Measurements from ENCODE around the gene SLC39A1. TPM values are rescaled to one million over a fixed set of nuclear protein-coding genes. Genes with fewer than 3 reads are reported as not detected.

Gene SLC39A1
- total RNA-seq, 2 experiments from 2014 or later, result 29.6 to 31.1 TPM

DNA sequence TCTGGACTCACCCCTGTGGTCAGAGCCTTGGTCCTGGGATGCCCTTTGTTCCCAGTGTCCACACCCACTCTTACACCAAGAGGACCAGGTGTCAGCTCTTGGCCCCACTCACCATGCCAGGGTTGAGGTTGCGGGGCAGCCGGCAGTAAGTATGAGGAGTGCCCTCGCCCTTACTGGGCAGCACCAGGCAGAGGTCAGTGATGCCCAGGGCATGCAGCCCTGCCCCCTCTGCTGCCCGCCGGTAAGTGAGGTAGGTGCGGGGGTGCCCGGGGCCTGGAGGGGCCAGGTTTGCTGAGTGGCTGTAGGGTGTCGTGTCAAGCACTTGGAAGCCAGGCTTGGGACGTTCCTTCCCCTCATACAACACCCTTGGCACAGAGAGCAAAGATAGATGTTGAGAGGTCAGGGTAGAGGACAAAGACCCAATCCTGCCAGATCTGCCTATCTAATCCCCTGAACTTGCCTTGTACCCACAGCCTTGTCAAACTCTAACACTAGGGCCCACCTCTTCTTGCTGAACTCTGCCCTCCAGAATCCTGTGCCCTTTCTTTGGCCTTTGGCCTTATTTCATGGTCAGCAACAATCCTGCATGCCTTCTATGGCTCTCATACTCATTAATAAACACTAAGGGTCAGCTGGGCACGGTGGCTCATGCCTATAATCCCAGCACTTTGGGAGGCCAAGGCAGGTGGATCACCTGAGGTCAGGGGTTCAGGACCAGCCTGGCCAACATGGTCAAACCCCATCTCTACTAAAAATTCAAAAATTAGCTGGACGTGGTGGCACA is 20.4 kb downstream of the SLC39A1 start:
- Mint-ChIP-seq H3K27ac (peak overlapping the region; percentile 69), H3K4me1 (peaks cover 22% of the 10 kb centered on the region), H3K9me3 (no peaks in the 10 kb centered on the region), H3K4me3 (no peak overlapping the region), H3K27me3 (no peaks in the 10 kb centered on the region), H3K36me3 (peaks cover 22% of the 10 kb centered on the region)
- POLR2A ChIA-PET, result interaction anchor here (0.6 to 5.5 kb wide), 6 partner anchors 13 to 34 kb away, joined by 3 to 101 read pairs (median 38); partner anchors contain the start of genes CREB3L4, CRTC2, GATAD2B and JTB
- ATAC-seq (ENCODE audit: low read depth) (no peak), DNase-seq (no peak)

DNA sequence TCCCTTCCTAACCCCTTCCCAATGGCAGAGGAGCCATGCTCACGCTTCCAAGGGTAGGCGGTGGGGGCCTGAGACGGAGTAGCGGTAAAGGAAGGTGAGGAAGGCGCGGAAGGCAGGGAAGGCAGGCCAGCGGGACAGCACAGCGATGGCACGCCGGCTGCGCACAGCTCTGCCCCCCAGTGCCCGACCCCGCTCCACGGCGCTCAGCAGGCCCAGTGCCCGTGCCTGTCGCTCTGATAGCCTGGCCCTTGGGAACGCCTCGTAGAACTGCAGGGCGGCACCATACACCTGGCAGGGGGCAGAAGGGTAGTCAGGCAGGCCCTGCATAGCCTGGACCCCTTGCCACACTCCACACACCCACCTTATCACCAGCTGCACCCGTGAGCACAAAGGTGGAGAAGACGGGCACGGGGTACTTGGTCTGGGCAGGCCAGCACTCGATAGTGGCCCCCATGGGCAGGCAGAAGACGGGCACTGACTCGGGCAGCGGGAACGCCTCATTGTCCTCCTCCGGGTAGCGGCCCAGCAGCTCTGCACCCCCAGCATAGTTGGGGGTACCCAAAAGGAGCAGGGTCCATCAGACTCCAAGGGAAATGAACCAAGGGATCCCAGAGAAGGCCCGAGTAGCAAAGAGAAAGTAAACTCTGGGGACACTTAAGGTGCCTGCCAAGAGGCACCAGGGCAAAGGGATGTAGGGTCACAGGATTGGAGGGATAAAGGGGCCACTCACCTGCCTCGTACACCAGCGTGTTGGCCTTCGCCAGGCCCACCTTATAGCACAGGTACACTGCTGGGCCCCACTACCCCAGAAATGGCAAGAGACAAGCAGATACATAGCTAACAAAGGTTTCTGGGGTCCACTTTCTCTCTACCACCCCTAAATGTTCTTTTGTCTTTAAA is 21.3 kb downstream of the SLC39A1 start:
- Mint-ChIP-seq H3K4me3 (no peak overlapping the region), H3K9me3 (no peaks in the 10 kb centered on the region), H3K4me1 (peaks cover 17% of the 10 kb centered on the region), H3K36me3 (peaks cover 24% of the 10 kb centered on the region), H3K27ac (no peak overlapping the region), H3K27me3 (no peaks in the 10 kb centered on the region)
- DNase-seq, result no peak
- POLR2A ChIA-PET, result interaction anchor here (0.6 to 1.4 kb wide), 3 partner anchors 12 to 22 kb away, joined by 3 read pairs; no protein-coding TSS in a partner anchor
- no peak for ATAC-seq (ENCODE audit: low read depth)

DNA sequence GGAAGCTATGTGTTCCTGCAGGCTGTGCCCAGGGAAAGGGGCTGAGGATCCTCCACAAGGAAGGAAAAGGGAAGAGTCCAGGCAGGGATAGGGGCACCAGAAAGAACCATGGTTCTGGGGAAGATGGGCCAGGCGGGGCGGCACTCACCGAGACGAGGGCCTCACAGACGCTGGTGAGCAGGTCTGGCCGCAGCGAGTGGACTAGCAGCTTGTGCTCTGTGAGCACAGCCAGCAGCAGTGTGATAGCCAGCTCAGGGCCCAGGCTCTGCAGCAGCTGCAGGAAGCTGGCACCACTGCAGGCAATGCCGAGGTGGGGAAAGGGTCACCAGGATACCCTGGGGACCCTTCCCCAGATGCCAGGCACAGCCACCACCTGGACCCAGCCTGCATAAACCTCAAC is 22.6 kb downstream of the SLC39A1 start:
- Mint-ChIP-seq H3K27me3 (no peaks in the 10 kb centered on the region), H3K4me1 (peaks cover 20% of the 10 kb centered on the region), H3K9me3 (no peaks in the 10 kb centered on the region), H3K36me3 (peaks cover 31% of the 10 kb centered on the region), H3K4me3 (no peak overlapping the region), H3K27ac (no peak overlapping the region)
- ATAC-seq (ENCODE audit: low read depth) (no peak), DNase-seq (no peak)
- POLR2A ChIA-PET, result interaction anchor here (0.5 to 2.8 kb wide), 7 partner anchors 9 to 49 kb away, joined by 3 to 13 read pairs (median 3); no protein-coding TSS in a partner anchor

DNA sequence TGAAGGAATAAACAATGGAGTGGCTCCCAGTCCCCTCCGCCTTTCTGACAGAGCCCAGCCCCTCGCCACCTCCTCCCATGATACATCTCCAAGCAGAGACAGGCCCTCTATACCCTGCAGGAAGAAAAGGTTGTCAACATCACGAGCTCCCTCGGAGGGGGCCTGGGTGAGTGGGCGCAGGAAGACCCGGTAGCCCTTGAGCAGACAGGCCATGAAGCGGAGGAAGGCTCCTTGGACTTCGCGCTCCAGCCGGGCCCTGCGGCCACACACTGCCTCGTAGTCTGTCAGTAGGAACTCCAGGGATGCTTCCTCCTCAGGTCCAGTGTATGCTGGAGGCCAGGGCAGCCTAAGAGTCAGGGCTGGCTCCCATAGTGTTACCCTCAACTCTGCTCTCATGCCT is 23.9 kb downstream of the SLC39A1 start:
- Mint-ChIP-seq H3K27ac (no peak overlapping the region), H3K4me1 (peaks cover 15% of the 10 kb centered on the region)
- no peak for ATAC-seq (ENCODE audit: low read depth)

DNA sequence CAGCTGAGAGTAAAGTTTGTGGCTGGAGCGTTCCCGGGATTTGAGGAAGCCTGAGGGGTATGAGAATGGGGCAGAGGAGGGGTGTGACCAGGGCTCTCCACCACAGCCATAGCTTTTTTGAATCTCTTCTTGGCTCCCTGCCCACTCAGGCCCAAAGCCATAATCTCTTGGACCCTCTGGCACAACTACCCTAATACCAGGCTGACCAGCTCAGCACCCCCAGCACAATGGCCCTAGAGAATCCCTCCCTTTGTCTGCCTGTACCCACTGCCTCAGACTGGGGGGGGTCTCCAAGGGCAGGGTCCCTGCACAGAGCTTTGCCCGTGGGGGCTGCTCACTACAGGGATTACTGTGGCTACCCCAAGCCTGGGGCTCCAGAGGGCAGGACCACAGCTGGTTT is 24.3 kb downstream of the SLC39A1 start:
- Mint-ChIP-seq H3K9me3 (no peaks in the 10 kb centered on the region), H3K27ac (no peak overlapping the region), H3K4me3 (no peak overlapping the region), H3K36me3 (peaks cover 36% of the 10 kb centered on the region), H3K27me3 (no peaks in the 10 kb centered on the region), H3K4me1 (peaks cover 12% of the 10 kb centered on the region)
- no peak for DNase-seq
- POLR2A ChIA-PET, result interaction anchor here (0.9 to 2.8 kb wide), 2 partner anchors 10 to 17 kb away, joined by 3 to 13 read pairs; no protein-coding TSS in a partner anchor
- no peak for ATAC-seq (ENCODE audit: low read depth)

More for the DNA sequence above, 23.9 kb downstream of the SLC39A1 start:
- H3K9me3 Mint-ChIP-seq, result no peaks in the 10 kb centered on the region
- H3K4me3 Mint-ChIP-seq, result no peak overlapping the region
- no peak for DNase-seq
- POLR2A ChIA-PET, result interaction anchor here (0.9 to 2.8 kb wide), 3 partner anchors 11 to 17 kb away, joined by 3 to 13 read pairs (median 3); no protein-coding TSS in a partner anchor
- peaks cover 34% of the 10 kb centered on the region for H3K36me3 Mint-ChIP-seq
- H3K27me3 Mint-ChIP-seq, result no peaks in the 10 kb centered on the region

DNA sequence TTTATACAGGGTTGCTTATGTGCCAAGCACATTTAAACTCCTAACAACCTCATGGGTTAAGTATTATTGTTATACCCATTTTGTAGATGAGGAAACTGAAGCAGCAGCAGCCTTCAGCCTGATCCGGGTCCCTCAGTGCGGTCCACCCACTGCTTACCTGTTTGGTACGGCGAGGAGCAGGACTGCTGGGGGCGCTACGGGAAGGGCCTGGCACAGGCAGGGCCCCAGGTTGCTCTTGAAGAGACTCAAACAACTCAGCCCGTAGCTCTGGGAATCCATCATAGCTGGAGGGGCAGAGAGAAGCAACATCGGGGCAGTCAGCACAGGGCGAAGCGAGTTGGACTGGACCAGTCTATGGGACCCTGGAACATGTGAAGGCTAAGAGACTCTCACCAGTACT is 26.0 kb downstream of the SLC39A1 start:
- H3K9me3 Mint-ChIP-seq, result no peaks in the 10 kb centered on the region
- H3K4me1 Mint-ChIP-seq, result peaks cover 4% of the 10 kb centered on the region
- no peak for DNase-seq
- no peak overlapping the region for H3K4me3 Mint-ChIP-seq
- POLR2A ChIA-PET, result interaction anchor here (0.8 to 1.3 kb wide), 2 partner anchors 7 to 9 kb away, joined by 3 read pairs; partner anchors contain the start of gene DENND4B
- H3K27me3 Mint-ChIP-seq, result no peaks in the 10 kb centered on the region
- ATAC-seq (ENCODE audit: low read depth), result no peak
- H3K27ac Mint-ChIP-seq, result no peak overlapping the region
- H3K36me3 Mint-ChIP-seq, result peaks cover 36% of the 10 kb centered on the region

DNA sequence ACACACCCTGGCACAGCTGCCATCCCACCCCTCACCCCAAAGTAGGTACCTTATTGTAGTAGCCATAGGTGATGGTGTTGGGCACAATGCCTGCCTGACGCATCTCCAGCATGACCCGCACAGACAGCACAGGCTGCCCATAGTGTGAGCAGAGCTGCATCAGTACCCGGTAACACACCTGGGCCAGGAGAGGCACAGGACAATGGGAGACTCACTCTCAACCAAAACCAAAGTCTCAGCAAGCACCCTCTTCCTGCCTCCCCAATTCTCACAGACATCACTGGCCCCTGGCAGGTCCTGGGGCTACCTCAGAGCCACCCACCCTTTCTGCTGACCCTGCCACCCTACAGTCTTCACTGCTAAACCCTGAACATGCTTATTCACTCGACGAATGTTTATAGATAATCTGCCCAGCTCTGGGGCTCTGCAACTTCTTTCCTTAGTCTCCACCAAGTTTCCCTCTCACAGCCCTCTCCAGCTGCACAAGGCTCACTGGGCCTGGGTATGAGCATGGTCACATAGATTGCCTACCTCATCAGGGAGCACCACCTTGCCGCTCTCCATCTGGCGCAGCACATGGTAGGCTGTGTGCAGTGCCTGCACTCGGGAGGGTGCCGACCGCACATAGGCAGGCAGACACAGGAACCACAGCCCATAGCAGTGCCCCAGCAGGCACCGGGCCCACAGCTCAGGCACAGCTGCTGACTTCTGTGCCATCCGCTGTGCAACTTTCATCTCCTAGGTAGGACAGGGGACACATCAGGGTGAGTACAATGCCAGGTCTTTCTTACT is 27.1 kb downstream of the SLC39A1 start:
- no peaks in the 10 kb centered on the region for H3K9me3 Mint-ChIP-seq
- peaks cover 34% of the 10 kb centered on the region for H3K36me3 Mint-ChIP-seq
- ATAC-seq (ENCODE audit: low read depth), result no peak
- no peak overlapping the region for H3K27ac Mint-ChIP-seq
- POLR2A ChIA-PET, result interaction anchor here (1.3 to 1.9 kb wide), 2 partner anchors 9 to 13 kb away, joined by 3 to 8 read pairs; no protein-coding TSS in a partner anchor
- no peaks in the 10 kb centered on the region for H3K27me3 Mint-ChIP-seq
- peak; percentile 21 for DNase-seq
- H3K4me3 Mint-ChIP-seq, result no peak overlapping the region
- peaks cover 3% of the 10 kb centered on the region for H3K4me1 Mint-ChIP-seq

DNA sequence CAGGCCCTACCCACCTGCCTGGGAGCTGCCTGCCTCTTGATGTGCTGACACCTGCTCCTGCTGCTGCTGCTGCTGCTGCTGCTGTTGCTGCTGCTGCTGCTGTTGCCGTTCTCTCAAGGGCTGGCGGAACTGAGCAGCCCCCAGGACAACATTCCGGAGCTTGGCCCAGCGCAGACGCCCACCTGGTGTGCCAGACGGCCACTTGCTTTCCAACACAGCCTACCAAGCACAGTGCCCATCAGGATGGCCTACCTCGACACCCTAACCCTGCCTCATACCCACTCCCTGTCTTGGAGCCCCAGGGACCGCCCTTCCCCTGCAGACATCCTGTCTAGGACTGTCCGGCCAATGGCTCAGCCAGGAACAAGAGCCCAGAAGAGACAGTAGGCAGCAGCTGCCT is 28.6 kb downstream of the SLC39A1 start:
- no peak overlapping the region for H3K4me3 Mint-ChIP-seq
- peaks cover 3% of the 10 kb centered on the region for H3K4me1 Mint-ChIP-seq
- DNase-seq, result peak; percentile 18
- POLR2A ChIA-PET, result interaction anchor here (1.1 to 1.9 kb wide), 3 partner anchors 10 to 43 kb away, joined by 3 to 8 read pairs (median 8); partner anchors contain the start of gene JTB
- H3K9me3 Mint-ChIP-seq, result no peaks in the 10 kb centered on the region
- no peak overlapping the region for H3K27ac Mint-ChIP-seq
- no peak for ATAC-seq (ENCODE audit: low read depth)
- peaks cover 29% of the 10 kb centered on the region for H3K36me3 Mint-ChIP-seq
- no peaks in the 10 kb centered on the region for H3K27me3 Mint-ChIP-seq

DNA sequence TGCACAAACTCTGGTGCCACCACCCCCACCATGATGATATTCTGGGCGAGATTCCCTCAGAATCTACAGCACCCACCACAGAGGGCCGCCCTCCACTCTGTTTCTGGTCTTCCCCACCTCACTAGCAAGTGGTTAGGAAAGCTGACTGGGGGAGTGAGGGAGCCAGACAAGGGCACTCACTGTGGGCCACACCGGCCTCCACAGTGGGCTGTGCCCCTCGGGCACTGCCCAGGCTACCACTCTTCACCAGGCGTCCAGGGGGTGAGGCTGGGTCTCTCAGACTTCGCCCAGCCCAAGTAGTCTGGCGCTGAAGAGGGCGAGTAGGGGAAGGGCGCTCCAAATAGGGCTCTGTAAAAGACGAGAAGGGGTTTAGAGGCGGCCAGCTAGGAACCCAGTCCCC is 29.4 kb downstream of the SLC39A1 start:
- Mint-ChIP-seq H3K36me3 (peaks cover 29% of the 10 kb centered on the region), H3K27ac (no peak overlapping the region)
- POLR2A ChIA-PET, result interaction anchor here (1.1 to 1.9 kb wide), 3 partner anchors 10 to 44 kb away, joined by 3 to 8 read pairs (median 8); partner anchors contain the start of gene JTB

DNA sequence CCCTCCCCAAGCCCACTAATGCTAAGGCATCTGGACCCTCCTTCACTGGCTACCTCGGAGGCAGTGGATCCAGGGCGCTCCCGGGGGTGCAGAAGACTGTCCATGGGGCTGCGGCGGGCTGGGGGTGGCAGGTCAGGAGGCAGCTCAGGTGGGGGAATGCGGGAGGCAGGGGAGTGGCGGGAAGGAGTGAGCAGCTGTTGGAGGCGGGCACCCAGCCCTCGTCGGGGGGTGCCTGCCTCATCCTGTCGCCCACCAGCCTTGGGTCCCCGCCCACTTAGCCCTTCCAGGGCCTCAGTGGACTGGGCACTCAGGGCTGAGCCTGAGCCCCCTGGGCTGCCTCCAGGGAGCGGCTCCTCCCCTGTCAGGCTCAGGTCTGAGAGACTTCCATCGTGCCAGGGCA is 29.9 kb downstream of the SLC39A1 start:
- Mint-ChIP-seq H3K4me1 (peaks cover 10% of the 10 kb centered on the region), H3K27ac (no peak overlapping the region), H3K9me3 (no peaks in the 10 kb centered on the region), H3K4me3 (no peak overlapping the region), H3K36me3 (peaks cover 26% of the 10 kb centered on the region), H3K27me3 (no peaks in the 10 kb centered on the region)
- no peak for ATAC-seq (ENCODE audit: low read depth)
- peak; percentile 27 for DNase-seq
- POLR2A ChIA-PET, result interaction anchor here (1.5 kb wide), 1 partner anchor 12 kb away, joined by 8 read pairs; no protein-coding TSS in a partner anchor

More for the DNA sequence above, 29.4 kb downstream of the SLC39A1 start:
- no peaks in the 10 kb centered on the region for H3K9me3 Mint-ChIP-seq
- H3K27me3 Mint-ChIP-seq, result no peaks in the 10 kb centered on the region
- ATAC-seq (ENCODE audit: low read depth) (no peak), DNase-seq (peak; percentile 22)
- H3K4me3 Mint-ChIP-seq, result no peak overlapping the region
- peaks cover 6% of the 10 kb centered on the region for H3K4me1 Mint-ChIP-seq

DNA sequence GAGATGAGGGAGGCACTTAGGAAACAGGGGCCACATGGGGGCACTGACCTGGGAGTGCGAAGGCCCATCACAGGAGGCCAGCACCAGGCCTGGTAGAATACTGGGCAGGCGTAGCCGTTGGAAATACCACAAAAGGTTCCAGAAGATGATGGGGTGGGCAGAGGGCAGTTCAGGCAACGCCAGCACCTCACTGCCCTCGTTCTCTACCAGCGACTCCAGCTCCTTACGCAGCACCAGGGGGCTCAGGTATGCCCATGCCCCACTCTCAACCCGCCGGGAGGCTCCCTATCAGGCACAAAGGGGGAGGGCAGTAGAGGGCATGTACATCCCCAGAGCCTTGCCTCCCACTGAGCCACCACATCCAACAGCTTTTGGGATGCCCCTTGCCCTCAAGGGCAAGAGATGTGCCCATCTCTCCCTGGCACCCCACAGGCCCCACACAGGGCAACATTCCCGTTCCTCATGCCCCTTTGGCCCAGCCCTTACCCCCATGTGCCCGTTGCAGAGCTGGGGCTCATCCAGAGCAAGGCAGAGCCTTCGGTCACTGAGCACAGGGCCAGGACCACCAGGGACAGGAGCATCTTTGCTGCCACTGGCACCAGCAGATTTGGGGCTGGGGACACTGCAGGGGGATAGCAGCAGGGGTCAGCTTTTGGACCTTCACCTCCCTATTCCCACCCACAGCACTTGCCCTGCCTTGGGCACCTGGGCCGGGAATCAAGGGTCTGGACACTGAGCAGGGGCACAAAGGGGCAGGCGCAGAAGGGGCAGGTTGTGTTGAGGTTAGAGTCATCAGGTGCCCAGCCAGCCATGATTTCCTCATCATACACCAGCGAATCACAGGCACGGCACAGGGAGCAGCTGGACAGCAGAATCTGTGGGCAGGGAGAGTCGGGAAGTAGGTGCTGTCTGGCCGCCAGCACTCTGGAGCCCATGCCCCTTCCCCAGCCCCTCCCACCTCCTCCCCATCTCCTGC is 30.9 kb downstream of the SLC39A1 start:
- POLR2A ChIA-PET, result no interaction called here
- H3K4me3 Mint-ChIP-seq, result no peak overlapping the region
- H3K9me3 Mint-ChIP-seq, result no peaks in the 10 kb centered on the region
- H3K27ac Mint-ChIP-seq, result no peak overlapping the region
- peaks cover 27% of the 10 kb centered on the region for H3K36me3 Mint-ChIP-seq
- peaks cover 15% of the 10 kb centered on the region for H3K4me1 Mint-ChIP-seq
- ATAC-seq (ENCODE audit: low read depth), result no peak
- no peaks in the 10 kb centered on the region for H3K27me3 Mint-ChIP-seq
- DNase-seq, result peak; percentile 22

Measured in activated naive CD8-positive, alpha-beta T cell treated with anti-CD3 and anti-CD28 coated beads, Interleukin-2, amount 10 ng/mL, durations not matched to agents 7 days and 5 days (primary cell).